ENCODE measurements around the gene SERGEF.

Gene SERGEF

DNA sequence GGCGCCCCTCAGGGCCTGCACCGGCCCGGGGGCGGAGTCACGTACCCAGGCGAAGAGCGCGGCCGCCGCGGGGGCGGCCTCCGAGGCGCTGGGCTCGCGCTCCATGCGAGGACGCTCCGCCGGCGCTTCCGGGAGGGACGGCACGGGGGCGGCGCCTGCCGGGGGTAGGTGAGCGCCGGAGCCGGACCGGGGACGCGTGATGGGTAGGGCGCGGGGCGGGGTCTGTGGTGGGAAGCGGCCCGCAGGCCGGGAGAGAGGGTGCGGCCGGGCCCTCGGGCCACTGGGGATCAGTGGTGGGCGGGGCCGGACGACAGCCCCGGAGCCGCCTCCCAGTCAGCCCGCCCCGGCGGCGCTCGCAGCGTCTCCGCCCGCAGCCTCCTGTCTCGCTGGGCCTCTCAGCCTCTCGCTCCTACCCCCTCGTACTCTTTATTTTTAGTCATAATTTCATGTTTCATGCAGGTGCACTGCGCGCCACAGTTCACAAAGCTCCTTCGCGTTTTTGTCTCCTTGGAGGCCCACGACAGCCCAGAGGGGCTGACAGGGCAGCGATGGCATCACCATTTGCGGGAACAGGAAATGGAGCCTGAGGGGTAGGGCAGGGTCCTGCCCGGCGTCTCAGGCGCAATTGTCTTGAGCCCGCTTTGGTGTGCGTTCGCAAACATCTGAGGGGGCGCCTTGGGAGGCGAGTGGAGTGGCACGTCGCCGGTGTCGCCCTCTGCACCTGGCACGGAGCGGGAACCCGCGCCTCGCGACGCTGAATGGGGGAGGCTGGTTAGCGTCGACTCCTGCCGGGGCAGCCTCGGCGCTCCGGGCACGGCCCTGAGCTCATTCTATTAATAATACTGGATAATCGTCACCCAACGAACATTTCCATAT, at the start of gene SERGEF:
Gene SERGEF, minus strand, starts transcription at position 142 of the 876 bp plus-strand sequence. Its CDS starts 37 bp downstream, at position 105.
- peak; percentile 95 for DNase-seq (ENCODE audit: low spot score)

DNA sequence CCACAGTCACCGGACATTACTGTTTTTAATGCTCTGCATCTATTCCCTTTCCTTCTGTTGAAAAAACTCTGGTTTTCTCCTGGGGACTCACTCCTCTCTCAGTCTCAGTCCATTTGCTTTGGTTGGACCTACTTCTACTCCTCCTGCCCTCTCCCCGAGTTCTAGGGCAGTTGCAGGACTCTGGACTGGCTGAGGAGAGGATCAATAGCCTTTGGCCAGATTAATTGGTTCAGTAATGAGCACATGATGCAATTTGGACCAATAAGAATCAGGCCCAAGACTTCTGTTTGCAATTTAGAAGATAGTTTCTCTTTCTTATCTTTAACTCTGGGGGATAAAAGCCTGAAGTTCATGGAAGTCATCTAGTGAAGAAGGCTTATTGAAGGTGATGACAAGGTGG, 48.5 kb upstream of the SERGEF start:
- no peak for DNase-seq (ENCODE audit: low spot score)

DNA sequence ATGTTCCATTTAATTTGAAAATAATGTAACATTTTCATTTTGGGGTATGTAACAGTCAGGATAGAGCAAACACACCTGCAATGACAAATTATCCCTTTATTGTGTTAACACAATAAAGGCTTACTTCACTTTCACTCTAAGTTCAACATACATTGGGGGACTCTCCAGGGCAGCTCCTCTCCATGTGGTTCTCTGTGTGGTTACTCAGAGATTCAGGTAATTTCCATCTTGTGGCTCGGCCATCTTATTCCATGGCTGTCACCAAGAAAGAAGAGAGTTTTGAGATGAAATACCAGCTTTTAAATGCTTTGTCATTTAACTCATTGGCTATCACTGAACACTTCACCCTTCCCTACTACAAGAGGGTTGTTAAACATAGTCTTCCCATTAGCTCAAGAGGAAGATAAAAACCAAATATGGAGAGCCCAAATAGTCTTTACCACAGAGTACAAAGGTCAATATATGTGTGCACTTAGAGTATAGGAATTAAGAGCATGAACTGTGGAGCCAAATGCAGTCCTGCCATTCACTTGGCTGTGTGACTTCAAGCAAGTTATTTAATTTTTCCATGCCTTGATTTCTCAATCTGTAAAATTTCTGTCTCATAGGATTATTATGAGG, 43.8 kb upstream of the SERGEF start:
- no peak for DNase-seq (ENCODE audit: low spot score)

DNA sequence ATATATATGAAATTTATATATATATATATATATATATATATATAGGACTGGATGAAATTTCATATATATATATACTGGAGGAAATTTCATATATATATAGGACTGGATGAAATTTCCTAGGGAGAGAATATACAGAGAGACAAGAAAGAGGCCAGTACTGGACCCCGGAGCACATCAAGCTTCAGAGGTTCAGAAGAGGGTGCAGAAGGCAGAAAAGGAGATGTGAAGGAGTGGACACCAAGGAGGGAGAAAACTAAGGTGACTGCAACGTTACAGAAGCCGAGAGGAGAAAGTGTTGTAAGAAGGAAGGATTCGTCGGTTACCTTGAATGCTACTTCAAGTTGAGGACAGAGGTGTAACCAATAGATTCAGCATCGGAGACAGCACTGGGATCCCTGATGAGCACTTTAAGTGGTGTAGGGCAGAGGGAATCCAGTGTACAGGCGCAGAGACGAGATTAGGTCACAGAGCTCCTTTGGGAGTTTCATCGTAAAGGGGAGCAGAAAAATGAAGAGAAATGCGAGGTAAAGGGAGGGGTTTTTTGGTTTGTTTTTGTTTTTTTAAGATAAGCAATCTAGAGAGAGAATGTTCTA, 41.8 kb upstream of the SERGEF start:
- no peak for DNase-seq (ENCODE audit: low spot score)

DNA sequence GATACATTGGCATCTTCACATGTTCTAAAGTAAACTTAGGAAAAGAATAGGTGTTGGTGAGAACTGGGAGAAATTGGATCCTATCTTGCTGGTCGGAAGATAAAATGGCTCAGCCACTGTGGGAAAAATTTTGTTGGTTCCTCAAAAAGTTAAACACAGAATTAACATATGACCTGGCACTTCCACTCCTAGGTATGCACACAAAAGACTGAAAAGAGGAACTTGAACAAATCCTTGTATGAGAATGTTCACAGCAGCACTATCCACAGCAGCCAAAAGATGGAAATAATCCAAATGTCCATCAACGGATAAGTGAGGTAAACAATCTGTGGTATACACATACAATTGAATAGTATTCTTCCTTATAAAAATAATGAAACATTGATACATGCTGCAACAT, 38.0 kb upstream of the SERGEF start:
- DNase-seq (ENCODE audit: low spot score), result no peak

DNA sequence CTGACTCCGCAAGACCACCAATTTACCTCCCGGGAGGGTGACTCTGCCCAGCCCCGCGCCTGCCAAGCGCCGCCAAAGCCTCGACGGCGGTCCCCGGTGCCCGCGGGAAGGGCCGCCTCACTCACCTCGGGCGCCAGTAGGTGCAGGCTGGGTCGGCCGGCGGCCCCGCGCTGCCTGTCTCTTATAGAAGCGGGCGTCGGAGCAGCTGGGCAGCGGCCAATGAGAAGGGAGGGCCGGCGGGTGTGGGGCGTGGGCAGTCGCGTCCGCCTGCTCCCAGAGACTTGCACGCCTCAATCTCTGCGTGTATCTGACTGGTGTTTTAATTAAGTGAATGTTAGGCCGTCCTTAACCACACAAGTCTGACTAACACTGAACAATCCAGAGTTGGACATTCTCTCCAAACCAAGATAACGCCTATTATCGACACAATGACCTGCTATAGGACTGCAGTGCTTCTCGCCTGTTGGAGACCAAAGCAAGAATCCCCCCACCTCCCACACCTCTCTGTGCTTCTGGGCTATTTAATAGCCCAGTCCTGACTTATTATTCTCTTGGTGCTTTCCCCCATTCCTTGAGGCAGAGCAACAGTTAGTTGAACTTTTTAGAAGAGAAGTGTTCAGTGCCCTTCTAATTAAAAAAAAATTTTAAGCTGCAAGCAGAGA, 33.4 kb upstream of the SERGEF start, which contains the start of gene TPH1:
Gene TPH1, minus strand, starts transcription at position 154 of the 662 bp plus-strand sequence. CDS start 5,507 bp downstream, outside the sequence.
- DNase-seq (ENCODE audit: low spot score), result peak; percentile 54

DNA sequence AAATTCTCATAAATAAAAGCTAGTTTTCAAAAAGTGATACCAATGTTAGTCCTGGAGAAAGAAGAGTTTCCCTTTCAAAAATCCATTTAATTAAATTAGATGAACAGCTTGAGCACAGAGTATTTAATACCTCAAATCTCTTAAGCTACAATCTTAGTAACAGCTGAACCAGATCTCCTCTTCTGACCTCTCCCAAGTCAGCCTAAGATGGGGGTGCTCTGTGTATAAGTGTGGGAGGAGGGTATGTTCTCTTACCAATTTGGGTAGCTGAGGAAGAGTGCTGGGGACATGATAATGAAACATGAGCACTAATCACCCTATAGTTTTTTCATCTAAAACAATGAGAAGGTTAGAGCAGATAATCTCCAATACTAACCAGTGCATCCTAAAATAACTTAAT, 23.6 kb upstream of the SERGEF start:
- no peak for DNase-seq (ENCODE audit: low spot score)

DNA sequence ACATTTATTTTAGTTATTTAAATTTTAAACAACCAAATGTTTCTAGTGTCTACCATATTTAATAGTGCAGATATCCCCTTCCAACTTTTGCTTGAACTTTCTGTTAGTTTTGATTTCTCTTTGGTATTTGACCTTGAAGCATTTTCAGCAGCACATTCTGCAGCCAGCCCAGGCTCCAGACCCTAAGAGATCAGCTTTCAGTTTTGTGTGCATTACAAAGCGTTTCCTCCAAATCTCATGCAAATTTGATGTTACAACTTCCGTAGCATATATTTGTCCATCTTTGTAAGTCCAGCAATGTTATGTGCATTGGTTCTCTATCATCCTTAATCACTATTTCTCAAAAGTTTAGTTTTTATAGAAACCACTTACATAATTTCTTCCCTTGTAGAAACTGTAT, 14.6 kb upstream of the SERGEF start:
- DNase-seq (ENCODE audit: low spot score), result no peak

DNA sequence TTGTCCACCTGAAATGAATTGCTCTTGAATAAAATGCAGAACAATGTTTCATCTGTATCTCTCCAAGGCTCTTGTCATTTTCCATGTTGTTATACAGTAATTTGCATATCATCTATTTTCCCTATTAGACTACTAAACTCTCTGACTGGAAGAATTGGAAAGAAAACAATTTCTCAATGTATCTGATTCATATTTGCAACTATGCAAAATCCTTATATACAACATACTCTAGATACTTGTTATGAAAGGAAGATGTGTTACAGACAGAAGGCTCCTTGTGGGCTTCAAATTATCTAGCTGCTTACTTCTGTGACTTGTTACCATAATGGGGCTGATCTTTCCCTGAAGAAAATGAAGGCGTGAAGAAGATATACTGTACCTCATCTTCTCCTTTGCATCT, 9.6 kb upstream of the SERGEF start:
- DNase-seq (ENCODE audit: low spot score), result no peak

DNA sequence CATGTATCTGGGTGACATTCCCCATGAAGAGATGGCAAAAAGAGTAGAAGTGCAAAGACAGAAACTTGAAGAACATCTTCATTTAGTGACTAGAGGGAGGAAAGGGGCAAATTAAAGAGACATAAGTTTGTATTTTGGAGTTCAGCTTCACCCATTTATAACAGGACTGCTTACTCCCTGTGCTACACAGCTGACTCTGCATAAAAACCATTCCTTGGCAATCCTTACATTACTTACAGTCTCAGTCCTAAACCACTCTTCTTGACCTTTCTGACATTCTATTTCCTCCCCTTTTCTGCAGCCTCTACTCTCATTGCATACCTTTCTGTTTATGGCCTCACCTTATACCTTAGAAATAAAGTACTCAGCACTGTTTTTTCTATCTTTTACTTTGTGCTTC, 6.8 kb upstream of the SERGEF start:
- DNase-seq (ENCODE audit: low spot score), result no peak

DNA sequence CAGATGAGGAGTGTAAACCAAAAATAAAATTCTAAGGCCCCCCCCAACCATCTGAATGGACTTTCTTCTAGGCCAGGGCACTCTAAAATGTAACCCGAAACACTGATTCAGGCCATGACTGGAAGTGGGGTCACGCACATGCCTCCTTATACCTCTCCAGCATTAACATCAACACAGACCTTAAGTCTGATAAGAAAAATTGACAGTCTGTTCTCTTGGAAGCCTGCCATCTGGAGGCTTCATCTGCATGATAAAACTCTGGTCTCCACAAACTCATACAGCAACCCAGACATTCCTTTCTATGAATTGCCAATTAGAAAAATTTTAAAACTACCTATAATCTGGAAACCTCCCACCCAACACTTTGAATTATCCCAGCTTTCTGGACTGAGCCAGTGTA, 3.9 kb upstream of the SERGEF start:
- DNase-seq (ENCODE audit: low spot score), result no peak

DNA sequence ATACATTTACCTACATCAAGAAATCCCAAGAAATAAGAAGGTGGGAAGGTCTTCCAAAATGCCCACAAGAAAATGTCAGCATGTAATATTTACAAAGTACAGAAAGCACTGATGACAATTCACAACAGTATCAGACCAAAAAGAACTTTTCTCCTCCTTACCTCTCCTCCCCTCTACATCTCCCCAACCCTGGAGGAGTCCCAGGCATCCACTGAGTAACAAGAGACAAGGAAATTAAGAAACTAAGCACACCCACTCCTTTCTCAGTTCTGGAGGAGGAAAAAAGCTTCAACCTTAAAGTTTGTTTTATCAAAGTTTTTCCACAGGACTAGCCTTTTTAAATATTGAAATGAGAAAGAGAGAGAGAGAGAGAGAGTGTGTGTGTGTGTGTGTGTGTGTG, 2.0 kb upstream of the SERGEF start:
- no peak for DNase-seq (ENCODE audit: low spot score)

DNA sequence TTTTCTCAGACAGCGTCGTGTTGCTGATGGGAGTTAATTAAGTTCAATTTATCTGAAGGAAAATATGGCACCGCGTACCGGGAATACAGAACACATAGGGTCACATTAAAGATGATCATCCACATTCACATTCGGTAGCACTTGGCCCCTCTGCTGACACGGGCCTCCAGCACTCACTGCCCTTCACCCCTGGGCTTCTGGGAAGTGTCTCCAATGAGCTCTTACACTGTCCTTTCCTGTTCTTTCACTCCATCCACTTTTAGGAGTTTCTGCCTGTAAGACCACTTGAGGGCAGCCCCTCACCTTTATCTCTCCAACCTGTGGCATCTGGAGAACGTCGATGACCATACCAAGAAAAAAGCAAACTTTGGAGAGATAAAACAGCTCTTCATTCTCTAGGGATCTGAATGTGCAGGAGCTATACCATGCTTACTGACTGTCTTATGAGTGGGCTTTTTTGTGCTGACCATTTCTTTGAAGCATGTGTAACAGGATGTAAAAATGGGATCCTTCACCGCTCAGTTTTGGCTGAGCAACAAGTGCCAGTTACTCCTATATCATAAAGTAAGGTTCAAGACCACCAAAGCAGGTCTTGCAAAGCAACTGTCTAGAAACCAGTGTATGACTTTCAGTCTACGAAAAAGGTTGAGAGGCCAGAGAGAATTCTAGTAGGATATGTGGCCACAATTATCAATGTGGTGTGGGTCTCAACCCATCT, 1.1 kb upstream of the SERGEF start:
- no peak for DNase-seq (ENCODE audit: low spot score)

DNA sequence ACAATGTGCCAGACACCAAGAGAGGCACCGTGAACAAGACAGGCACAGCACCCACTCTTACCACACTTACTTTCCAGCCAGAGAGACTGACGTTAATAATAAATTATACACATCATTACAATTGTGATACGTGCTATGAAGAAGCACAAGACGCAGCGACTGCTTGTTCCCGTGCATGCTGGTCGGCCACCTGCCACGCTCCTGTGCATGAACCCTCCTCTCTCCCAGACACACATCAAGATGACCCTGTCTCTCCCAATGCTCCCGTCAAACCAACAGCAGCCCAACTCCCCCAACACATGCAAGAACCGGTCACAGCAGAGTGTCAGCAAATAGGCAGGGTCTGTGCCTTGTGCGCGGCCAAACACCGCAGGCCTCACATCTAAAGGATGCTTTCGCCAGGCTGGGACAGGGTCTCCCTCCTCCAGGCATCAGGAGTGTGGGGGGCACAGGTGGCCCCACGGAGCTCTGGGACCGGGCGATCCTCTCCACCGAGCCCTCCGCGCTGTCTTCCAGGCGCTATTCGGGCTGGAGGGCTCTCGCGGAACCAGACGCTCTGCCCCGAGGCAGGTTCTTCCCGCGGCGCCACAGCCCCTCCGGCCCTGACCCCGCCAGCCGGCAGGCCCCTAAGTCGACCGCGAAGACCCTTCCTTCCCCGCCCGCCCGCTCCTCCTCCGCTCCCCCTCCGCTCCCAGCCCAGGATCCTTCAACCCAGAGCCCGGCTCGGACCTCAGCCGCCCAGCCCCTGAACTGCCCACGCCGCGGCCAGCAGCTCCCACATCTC, 533 bp downstream of the SERGEF start:
- peak; percentile 41 for DNase-seq (ENCODE audit: low spot score)

DNA sequence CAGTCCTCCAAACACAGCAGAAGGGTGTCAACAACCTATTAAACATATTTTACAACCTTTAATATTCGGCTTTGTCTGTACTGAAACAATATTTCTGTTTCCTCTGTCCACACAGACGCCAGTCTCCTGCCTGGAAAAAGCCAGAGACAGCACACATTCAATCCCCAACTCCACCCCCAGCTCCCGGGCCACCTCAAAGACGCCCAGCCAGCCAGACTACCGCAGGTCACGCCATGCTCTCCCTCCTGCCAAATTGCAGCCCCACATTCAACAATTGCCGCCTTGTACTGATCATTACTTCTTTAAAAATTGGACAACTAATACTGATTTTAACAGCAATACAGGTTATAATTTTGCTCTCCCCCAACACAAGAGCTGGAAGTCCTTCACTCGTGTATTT, 1.2 kb downstream of the SERGEF start:
- no peak for DNase-seq (ENCODE audit: low spot score)

DNA sequence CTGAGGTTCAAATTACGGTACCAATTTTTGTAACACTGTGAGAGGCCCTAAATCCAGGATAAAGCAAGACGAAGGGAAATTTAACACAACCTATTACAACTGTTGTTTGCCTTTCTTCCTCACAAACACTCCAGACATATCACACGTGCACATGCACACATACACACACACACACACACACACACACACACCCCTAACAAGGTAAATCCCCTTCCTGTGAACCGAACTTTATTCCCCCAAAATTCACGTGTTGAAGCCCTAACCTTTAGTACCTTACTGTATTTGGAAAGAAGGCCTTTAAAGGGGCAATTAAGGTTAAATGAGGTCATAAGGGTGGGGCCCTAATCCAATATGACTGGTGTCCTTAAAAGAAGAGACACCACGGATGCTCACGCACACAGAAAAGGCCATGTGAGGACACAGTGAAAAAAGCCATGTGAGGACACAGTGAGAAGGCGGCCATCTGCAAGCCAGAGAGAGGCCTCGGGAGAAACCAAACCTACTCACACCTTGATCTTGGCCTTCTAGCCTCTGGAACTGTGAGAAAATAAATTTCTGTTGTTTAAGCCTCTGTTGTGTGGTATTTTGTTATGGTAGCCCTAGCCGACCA, 1.8 kb downstream of the SERGEF start:
- no peak for DNase-seq (ENCODE audit: low spot score)

DNA sequence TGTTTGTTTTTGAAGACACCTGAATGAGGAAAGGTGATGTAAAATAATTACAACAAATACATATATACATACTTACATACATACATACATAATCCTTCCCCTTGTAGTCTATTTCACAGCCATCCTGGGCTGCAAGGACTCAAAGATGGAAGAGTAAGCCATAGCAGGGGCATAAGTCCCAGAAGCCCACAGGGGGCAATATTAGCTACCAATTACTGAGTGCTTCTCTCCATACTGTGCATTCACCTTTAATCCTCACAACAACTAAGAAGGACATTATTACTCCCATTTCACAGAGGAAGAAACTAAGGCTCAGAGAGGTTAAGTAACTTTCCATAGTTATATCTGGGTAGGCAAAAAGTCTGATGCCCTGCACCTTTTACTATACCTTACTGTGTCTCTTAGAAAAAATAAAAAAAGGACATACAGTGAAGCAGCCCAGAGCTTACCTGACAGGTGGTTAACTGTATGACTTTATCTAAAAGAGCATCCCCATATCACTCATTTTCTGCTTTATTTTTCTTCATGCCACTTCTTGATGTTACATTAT, 2.7 kb downstream of the SERGEF start:
- no peak for DNase-seq (ENCODE audit: low spot score)

DNA sequence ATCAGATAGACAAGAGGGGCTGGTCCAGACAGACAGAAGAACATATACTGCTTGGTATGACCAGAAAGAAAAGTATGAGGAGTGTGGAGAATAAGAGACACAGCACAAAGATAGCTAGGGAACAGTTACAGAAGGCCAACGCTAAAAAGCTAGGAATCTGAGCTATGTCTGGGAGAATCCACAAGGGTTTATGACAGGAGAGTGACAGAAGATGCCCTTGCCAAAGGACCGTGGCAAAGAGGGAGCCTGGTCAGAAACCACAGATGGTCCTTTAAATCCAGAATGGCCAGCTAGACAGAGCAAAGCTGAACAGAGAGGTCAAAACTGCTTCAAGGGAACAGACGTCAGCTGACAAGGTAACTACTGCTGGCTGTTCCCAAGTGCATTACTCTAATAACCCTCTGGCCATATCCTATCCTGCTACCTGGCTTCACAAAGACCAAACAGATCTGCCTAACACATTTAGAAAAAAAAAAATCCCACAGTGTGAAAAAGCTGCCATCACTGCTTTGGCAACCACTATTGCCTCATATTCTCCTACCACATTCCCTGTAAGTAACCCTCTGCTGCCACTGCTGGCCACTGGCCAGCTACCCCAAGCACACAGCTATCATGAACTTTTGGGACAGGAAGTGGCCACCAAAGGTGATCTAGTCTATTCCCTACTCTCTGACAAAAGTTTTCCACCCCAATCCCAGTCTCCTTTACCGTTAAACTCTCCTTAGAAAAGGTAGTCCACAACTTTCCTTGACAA, 7.3 kb downstream of the SERGEF start:
- DNase-seq (ENCODE audit: low spot score), result peak; percentile 36

DNA sequence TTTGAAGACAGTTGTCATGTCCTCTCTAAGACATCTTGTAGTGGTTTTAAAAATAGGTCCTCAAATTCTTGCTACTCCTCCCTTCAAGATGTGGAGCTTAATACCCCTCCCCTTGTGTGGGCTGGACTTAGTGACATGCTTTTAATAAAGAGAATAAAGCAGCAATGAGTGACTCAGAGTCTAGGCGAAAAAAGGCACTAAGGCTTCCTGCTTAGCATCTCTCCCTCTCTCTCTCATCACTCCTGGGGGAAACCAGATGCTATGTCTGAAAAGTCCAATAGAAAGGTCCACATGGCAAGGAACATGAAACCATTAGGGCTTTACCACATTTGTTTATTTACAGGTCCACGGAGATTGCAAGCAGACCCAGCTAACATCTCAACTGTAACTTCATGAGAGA, 11.7 kb downstream of the SERGEF start:
- DNase-seq (ENCODE audit: low spot score), result peak; percentile 28

DNA sequence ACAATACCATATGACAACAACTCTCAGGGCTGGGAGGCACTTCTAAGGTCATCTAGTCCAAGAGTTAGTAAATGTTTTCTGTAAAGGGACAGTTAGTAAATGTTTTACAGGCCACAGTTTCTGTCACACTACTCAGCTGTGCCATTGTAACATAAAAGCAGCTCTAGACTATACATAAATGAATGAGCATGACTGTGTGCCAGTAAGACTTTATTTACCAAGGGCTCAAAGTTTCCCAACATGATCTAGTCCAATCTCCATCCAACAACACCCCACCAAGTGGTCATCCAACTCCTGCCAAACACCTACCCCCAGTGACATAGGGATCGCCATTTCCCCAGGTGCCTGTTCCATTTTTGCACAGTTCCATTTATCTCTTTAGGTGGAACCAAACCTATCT, 12.1 kb downstream of the SERGEF start:
- peak; percentile 14 for DNase-seq (ENCODE audit: low spot score)

All from kidney tubule cell (primary cell).